HG03439 (cell line): ENCODE measurements around the gene KRTAP10-12.

ENCODE experiments used
- ATAC-seq: cut with Tn5 transposase; IDR thresholded peaks from one replicate; pipeline ENCODE4 v1.9.1; 2021; ENCODE audit warnings: mild to moderate bottlenecking, moderate library complexity; ENCODE audit not compliant: unreplicated experiment

Gene KRTAP10-12

DNA sequence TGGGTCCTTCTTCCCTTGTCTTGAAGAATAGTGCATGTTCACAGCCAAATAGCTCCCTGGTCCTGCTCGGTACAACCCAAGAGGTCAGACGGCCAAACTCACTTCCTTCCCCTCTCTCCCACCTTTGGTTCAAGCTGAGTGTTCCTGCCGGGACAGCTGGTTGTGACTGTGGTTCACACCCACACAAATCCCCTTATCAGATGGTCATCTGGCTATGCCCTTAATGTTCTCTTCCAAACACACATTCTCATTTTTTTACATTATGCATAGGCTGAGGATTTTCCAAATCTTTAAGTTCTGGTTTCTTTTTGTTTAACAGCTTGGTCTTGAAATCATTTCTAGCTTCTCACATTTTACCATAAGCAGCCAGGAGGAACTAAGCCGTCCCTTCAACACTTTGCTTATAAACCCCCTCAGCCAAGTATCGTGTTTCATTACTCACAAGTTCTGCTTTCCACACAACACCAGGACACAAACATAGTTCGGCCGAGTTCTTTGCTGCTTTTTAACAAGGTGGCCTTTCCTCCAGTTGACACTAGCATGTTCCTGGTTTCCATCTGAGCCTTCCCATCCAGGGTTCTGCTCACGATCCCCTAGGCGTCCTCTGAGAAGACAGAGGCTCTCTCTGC, 34.1 kb downstream of the KRTAP10-12 start:
- no peak for ATAC-seq

DNA sequence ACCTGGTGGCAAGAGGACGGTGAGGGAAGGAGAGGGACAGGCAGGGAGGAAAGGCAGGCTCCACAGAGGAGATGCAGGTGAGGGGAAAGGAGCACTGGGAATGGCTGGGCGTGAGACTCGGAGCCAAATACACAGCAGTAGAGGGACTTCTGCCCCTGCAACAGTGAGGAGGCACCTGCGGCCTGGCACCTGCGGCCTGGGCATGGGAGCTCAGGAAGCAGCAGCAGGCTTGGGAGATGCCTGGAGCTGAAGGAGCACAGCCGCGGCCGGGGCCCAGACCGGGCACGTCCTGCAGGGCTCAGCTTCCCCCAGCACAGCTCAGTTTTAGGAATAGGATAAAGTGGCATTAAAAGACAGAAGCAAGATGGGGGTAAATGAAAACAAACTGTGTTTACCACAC, 35.3 kb downstream of the KRTAP10-12 start:
- ATAC-seq: no peak

DNA sequence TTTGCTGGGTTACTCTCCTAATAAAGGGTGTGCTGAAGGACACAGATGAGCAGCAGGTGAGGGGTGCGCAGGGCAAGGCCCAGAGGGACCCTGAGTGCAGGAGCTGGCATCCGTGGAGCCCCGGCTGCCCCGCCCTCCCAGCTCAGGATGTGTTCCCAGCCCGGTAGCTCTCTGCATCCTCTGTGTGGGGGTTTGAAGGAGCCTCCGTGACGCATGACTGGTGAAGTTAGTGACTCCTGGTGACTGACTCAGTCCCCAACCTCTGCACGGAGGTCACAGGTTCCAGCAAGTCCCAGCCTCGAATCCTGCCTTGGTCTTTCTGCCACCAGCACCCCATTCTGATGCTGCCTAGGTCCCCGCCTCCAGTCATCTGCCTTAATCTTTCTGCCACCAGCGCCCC, 36.0 kb downstream of the KRTAP10-12 start:
- ATAC-seq: no peak

DNA sequence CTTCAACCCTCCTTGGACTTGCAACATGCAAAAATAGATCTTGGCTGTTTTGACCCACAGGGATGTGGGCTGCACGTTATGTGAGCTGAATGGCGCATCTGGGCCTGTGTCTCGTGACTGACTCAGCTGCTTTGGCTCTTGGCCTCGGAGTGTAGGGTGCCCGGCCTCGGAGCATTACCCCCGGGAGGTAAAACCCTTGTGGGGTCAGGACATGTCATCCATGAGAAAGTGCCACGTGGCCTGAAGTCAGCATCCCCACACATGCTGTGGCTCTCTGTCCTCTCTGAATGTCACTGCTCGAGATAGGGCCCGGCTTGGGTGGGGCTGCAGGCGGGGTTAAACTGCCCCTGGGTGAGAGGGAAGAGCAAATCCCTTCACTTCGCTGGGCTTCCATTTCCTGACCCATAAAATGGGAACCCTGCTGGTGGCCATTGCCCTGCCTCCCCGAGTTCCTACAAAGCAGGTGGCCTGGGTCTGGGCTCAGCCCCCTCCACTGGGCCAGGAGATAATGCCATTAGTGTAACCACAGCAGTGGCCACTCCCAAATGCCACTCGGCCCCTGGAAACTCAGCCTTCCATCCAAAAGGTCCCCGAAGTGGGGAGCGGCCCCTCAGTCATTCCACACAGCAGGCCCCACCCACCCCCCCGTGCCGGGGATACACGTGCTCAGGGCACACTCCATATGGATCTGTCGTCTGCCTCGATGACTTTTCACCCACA, 37.2 kb downstream of the KRTAP10-12 start:
- no peak for ATAC-seq

DNA sequence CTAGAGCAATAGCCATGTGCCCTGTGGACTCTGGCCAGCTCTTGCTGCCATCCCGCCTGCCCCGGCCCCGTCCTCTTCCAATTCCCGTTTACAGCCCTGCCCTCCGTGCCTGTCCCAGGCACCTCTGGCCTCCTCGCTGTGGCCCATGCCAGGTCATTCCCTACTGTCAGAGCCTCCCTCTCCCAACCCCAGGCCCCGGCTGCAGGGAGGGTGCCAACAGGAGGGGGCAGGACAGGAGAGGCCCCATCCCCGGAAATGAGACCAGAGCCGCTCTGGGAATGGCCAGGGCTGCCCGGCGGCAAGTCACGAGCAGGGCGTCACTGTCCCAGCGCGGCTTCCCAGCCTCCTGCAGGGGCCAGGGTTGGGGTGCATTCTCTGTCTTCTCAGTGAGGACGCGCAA, 37.9 kb downstream of the KRTAP10-12 start:
- ATAC-seq: no peak

DNA sequence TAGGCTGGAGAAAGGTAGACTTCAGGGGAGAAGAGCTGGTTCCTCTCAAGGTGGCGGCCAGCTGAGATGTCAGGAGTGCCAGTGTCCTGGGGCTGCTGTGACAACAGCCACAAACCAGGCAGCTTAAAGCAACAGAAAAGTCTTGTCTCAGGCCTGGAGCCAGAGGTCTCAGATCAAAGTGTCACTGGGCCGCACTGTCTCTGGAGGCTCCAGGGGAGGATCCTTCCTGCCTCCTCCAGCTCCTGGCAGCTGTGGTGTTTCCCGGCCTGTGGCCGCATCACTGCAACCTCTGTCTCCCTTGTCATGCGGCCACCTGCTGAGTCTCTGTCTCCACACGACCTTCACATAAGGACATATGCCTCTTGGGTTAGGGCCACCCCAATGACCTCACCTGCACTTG, 38.8 kb downstream of the KRTAP10-12 start:
- no peak for ATAC-seq

DNA sequence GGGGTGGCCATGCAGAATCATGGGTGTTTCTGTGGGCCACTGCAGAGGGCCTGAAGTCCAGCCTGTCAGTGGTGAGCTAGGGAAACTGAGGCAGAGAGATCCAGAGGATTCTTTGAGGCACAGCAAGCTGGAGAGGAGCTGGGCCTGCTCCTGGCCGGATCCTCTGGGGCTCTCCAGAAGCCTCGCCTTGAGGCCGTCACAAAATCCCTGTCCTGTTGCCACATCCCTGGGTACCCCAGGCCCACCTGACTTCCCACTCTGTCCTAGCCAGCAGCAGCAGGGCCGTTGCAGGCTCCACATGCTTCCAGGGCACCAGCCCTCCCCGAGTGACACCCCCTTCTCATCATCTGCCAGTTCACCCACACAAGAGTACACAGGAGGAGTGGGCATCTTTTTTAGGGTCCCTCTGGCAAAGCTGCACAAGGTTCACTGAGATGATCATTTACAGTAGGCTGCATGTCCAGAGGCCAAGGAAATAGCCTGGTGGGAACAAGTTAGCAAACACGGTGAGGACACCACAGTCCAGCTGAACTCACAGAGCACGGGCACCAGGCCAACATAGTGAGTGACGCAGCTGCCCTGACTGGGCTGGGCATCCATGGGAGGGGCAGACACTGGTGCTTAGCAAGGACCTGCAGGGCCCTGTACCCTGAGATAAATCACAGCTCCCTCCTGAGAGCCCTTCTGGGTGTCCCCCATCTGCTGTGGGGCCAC, 39.5 kb downstream of the KRTAP10-12 start:
- no peak for ATAC-seq

DNA sequence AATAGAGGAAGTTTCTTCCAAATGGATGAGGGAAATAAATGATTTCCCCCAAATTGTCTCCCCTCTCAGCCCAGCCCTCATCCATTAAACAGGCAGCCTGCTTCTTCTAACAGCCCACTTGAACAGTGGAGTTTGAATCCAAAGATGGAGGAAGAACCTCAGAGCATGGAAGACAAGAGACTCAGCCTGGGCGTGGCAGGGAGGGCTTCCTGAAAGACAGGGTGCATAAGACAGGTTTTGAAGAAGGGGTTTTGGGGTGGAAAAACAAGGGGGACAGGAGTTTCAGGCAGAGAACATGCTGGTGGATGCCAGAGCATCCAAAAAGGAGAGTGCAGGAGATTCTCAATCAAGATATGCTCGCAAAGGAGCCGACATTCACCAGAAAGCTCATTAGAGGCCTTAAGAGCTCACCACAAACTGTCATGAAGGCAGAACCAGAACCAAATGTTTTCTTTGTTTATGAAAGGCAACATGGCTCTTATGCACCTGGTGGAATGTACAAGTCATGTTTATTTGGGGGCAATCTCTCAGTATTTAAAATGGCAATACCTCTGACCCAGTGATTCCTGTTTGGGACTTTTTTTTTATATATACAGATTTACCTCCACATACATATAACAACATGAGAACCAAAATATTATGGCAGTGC, 40.9 kb downstream of the KRTAP10-12 start:
- no peak for ATAC-seq

DNA sequence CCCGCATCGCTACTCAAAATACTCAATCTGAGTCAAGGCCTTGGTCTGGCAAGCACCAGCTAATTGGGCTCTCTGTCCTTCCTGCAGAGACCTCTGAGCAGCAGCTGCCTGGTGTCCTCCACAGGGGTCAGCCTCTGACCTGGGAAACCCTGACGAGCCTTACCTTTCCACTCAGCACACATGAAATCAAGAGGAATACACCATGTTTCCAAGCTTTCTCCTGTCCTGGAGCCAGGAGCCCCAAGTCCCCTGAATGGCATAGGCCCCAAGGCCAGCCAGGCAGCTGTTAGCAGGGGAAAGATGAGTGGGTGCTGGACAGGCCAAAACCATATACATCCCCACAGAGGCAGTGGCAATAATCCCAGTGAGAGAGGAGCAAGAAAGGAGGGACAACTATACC, 41.6 kb downstream of the KRTAP10-12 start:
- no peak for ATAC-seq

DNA sequence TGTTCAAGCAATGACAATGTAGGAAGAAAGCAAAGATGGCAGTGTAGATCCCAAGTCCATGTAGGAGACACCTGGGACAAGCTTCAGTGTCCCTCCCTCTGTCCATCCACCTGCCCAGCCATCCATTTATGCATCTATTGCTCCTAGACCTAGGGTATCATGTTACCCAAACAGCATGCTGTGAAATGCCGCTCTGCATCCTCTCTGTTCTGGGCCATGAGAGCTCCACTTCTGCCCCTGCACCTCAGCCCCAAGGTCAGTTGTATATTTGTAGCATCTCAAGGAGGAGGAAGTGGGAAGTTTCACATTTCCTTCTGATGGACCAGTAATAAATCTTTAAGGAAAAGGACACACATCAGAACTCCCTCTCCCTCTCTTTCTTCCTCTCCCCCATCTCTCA, 42.3 kb downstream of the KRTAP10-12 start:
- no peak for ATAC-seq

DNA sequence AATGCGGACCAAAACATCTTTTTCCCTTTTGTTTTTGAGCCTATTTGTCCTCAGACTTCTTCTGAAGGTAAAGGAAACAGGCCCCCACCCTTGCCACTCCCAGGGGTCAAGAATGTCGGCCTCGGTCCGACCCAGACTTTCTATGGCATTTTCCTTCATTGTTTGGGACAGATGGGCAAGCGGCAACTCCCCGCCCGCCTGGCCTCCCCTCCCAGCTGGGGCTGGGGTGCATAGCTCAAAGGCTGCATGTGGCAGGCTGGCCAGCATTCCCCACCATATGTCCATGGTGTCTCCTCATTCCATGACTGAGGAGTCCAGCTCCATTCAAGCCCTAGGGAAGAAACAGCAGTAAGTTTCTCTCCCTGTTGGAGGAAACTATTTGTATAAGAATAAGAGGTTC, 43.8 kb downstream of the KRTAP10-12 start:
- ATAC-seq: no peak

DNA sequence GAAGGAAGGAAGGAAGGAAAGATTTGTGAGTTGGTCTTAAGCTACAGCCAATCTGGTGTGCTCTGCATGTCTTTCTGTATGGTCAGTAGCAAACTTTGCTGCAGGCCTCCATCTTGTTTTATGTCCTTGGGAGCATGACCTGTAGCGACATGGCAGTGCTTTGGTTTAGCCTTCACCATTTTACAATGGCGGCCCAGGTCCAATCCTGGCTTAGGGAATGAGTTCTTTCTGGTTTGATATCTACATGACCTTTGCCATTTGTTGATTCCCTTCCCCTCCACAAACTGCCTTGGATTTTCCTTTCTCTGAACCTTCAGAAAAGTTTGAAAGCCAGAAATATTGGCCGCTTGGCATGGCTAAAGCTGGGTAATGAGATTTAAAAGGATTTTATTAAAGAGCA, 44.9 kb downstream of the KRTAP10-12 start:
- no peak for ATAC-seq

DNA sequence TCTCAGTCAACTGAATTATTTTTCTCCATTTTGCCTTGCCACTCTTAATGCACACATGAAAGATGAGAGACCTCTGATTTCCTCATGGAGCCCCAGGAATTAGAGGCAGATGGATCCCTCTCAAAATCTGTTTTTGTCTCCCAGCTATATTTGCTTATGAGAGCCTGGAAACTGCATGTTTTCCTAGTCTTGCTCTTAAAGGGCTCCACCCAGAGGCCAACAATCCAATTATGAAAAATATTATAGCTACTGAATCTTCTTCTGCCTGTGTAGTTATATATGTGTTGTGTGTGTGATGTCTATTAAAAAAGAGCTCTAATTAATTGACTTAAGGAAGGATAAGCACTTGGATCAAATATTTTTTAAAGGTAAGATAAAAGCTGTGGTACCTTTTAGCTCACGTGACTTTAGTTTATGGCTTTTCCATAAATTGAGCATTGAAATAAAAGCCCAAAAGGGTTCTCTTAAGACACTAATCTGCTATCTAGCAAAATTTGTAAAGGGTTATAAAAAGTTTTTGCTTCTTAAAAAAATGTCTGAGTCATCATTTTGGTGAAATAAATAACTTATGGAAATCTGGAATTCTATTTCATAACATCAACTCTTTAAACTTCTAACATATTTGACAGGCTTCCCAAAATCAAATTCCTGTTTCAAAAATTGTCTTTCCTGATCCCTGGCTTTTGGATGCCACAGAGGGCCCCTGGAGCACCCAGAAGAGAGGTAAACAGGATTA, 45.6 kb downstream of the KRTAP10-12 start:
- no peak for ATAC-seq
